ENCODE results near the gene SDR42E2. TPM values are rescaled to one million over a fixed set of nuclear protein-coding genes. Genes with fewer than 3 reads are reported as not detected.

SDR42E2 gene
- total and polyA plus RNA-seq, 2 donors from 2014 or later: not detected

DNA sequence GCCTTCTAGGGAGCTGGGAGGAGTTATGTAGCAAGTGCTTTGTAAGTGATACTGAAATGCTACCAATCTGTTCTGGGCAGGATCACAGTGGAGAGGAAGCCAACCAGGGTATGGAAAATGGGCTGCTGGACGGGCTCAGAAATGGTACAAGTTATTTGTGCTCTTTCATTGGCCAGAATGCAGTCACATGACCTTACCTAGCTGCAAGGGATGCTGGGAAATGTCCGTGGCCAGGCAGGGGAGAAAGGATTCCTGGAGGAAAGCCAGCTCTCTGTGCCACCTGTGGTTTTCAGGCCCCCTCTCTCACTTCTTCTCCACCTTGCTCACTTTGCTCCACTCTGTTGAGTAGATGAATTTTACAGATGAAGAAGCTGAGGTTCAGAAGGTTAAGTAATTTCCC is 48.5 kb downstream of the SDR42E2 start:
- Histone ChIP-seq H3K27ac (ENCODE audit: low read depth in 2 of 2, low read length in 2 of 2) (no peak overlapping the region), H3K4me3 (ENCODE audit: low read length in 3 of 3) (no peak overlapping the region), H3K36me3 (ENCODE audit: control insufficient read depth in 2 of 3, insufficient read depth in 3 of 3, low read length in 3 of 3) (no peaks in the 10 kb centered on the region), H3K4me1 (ENCODE audit: control insufficient read depth in 2 of 3, insufficient read depth in 2 of 3, low read depth in 1 of 3, low read length in 3 of 3) (peaks cover 0 to 4% (median 0%) of the 10 kb centered on the region in 3 donors), H3K27me3 (ENCODE audit: control insufficient read depth, insufficient read depth, low read length) (no peaks in the 10 kb centered on the region), H3K9me3 (ENCODE audit: control insufficient read depth in 2 of 3, insufficient read depth in 1 of 3, low read length in 3 of 3) (no peaks in the 10 kb centered on the region), H3K9ac (ENCODE audit: low read length in 3 of 3) (no peak overlapping the region)
- DNase-seq (no peak), FAIRE-seq (no peak)
- no peak for TF ChIP-seq CTCF (IDR thresholded peaks at IDR 0.05; ENCODE audit: borderline replicate concordance, extremely low read depth, insufficient read depth)
- intact Hi-C loops (cut with DNase I): loop anchor here (10.0 kb wide), 1 partner anchor 74 kb away; no protein-coding TSS in a partner anchor

DNA sequence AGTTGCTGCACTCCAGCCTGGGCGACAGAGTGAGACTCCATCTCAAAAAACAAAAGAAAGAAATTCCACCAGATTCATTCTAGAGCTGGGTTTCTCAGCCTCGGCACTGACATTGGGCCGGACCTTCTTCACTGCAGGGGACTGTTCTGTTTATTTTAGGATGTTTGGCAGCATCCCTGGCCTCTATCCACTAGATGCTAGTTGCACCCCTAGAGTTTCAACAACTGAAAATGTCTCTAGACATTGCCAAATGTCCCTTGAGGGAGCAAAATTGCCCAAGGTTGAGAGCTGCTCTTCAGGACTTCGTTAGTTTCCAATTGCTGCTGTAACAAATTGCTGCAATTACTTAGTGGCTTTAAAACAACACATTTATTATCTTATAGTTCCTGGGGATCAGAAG is 50.9 kb downstream of the SDR42E2 start:
- no peak for TF ChIP-seq CTCF (IDR thresholded peaks at IDR 0.05; ENCODE audit: borderline replicate concordance, extremely low read depth, insufficient read depth)
- Histone ChIP-seq H3K4me1 (ENCODE audit: control insufficient read depth in 2 of 3, insufficient read depth in 2 of 3, low read depth in 1 of 3, low read length in 3 of 3) (no peaks in the 10 kb centered on the region), H3K27me3 (ENCODE audit: control insufficient read depth, insufficient read depth, low read length) (no peaks in the 10 kb centered on the region), H3K27ac (ENCODE audit: low read depth in 2 of 2, low read length in 2 of 2) (no peak overlapping the region), H3K36me3 (ENCODE audit: control insufficient read depth in 2 of 3, insufficient read depth in 3 of 3, low read length in 3 of 3) (no peaks in the 10 kb centered on the region), H3K9ac (ENCODE audit: low read length in 3 of 3) (no peak overlapping the region), H3K9me3 (ENCODE audit: control insufficient read depth in 2 of 3, insufficient read depth in 1 of 3, low read length in 3 of 3) (no peaks in the 10 kb centered on the region), H3K4me3 (ENCODE audit: low read length in 3 of 3) (no peak overlapping the region)
- intact Hi-C loops (cut with DNase I): loop anchor here (10.0 kb wide), 1 partner anchor 72 kb away; no protein-coding TSS in a partner anchor
- DNase-seq (no peak), FAIRE-seq (no peak)

DNA sequence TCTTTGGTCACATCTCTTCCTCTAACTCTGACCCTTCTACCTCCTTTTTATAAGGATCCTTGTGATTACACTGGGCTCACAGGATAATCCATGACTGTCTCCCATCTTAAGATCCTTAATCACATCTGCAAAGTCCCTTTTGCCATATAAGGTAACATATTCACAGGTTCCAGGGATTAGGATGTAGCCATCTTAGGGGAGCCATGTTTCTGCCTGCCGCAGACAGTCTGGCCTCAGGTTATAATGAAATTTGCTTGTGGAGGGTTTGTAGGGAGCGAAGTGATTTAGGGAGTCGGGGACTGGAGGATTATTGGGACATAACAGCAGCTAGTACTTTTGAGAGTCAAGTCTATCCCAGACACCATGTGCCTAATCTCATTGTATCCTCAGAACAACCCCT is 51.5 kb downstream of the SDR42E2 start:
- no peak overlapping the region for H3K27ac ChIP-seq (ENCODE audit: low read depth in 2 of 2, low read length in 2 of 2)
- DNase-seq (no peak), FAIRE-seq (no peak)
- H3K27me3 ChIP-seq (ENCODE audit: control insufficient read depth, insufficient read depth, low read length): no peaks in the 10 kb centered on the region
- H3K9me3 ChIP-seq (ENCODE audit: control insufficient read depth in 2 of 3, insufficient read depth in 1 of 3, low read length in 3 of 3): no peaks in the 10 kb centered on the region
- H3K4me1 ChIP-seq (ENCODE audit: control insufficient read depth in 2 of 3, insufficient read depth in 2 of 3, low read depth in 1 of 3, low read length in 3 of 3): no peaks in the 10 kb centered on the region
- H3K4me3 ChIP-seq (ENCODE audit: low read length in 3 of 3): no peak overlapping the region
- no peak overlapping the region for H3K9ac ChIP-seq (ENCODE audit: low read length in 3 of 3)
- no peaks in the 10 kb centered on the region for H3K36me3 ChIP-seq (ENCODE audit: control insufficient read depth in 2 of 3, insufficient read depth in 3 of 3, low read length in 3 of 3)
- intact Hi-C loops (cut with DNase I): loop anchor here (10.0 kb wide), 1 partner anchor 71 kb away; no protein-coding TSS in a partner anchor
- TF ChIP-seq CTCF (IDR thresholded peaks at IDR 0.05; ENCODE audit: borderline replicate concordance, extremely low read depth, insufficient read depth): no peak

DNA sequence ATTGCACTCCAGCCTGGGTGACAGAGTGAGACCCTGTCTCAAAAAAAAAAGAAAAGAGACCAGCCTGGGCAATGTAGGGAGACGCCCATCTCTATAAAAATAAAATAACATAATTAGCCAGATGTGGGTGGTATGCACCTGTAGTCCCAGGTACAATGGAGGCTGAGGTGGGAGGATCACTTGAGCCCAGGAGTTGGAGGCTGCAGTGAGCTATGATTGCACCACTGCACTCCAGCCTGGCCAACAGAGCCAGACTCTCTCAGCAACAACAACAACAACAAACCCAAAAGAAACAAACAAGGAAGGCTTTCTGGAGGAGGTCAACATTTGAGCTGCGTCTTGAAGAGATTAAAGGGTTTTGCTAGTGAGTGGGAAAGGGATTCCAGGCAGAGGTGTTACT is 52.1 kb downstream of the SDR42E2 start:
- H3K27me3 ChIP-seq (ENCODE audit: control insufficient read depth, insufficient read depth, low read length): no peaks in the 10 kb centered on the region
- DNase-seq: no peak
- no peak overlapping the region for H3K9ac ChIP-seq (ENCODE audit: low read length in 3 of 3)
- H3K4me1 ChIP-seq (ENCODE audit: control insufficient read depth in 2 of 3, insufficient read depth in 2 of 3, low read depth in 1 of 3, low read length in 3 of 3): no peaks in the 10 kb centered on the region
- H3K4me3 ChIP-seq (ENCODE audit: low read length in 3 of 3): no peak overlapping the region
- H3K27ac ChIP-seq (ENCODE audit: low read depth in 2 of 2, low read length in 2 of 2): no peak overlapping the region
- H3K36me3 ChIP-seq (ENCODE audit: control insufficient read depth in 2 of 3, insufficient read depth in 3 of 3, low read length in 3 of 3): no peaks in the 10 kb centered on the region
- no peak for TF ChIP-seq CTCF (IDR thresholded peaks at IDR 0.05; ENCODE audit: borderline replicate concordance, extremely low read depth, insufficient read depth)
- no peak for FAIRE-seq
- intact Hi-C loops (cut with DNase I): loop anchor here (10.0 kb wide), 1 partner anchor 70 kb away; no protein-coding TSS in a partner anchor
- H3K9me3 ChIP-seq (ENCODE audit: control insufficient read depth in 2 of 3, insufficient read depth in 1 of 3, low read length in 3 of 3): no peaks in the 10 kb centered on the region

All from kidney (tissue), 14 donors.